Body of pancreas (tissue), 4 donors: ENCODE results near the gene PCDHGC3.

Experiments
- CTCF ChIP-seq, 7 experiments: fragments of 450-650 bp in 4 of 7; fragments of 200-600 bp in 3 of 7; sonication (generic) in 3 of 7; IDR thresholded peaks; one replicate each; pipeline ENCODE4 v1.5.1; 2016 to 2019; ENCODE audit warnings: antibody characterized with exemption in 7 of 7
- POLR2A ChIP-seq, 3 donors: fragments of 450-650 bp; IDR thresholded peaks; one replicate each; pipeline ENCODE4 v1.6.1; 2016; ENCODE audit warnings: antibody characterized with exemption in 3 of 3, mild to moderate bottlenecking in 2 of 3

GRCh38 chr5:141510850-141511601, 35.3 kb downstream of the PCDHGC3 start:
- no peak for TF ChIP-seq CTCF (IDR thresholded peaks at IDR 0.05)
- TF ChIP-seq POLR2A (IDR thresholded peaks at IDR 0.05), result no peak
